DOHH2 (cell line): ENCODE measurements around the gene TBCC.

Source experiments
- H3F3A ChIP-seq: fragments of 200-600 bp; sonication (generic), shearing (Covaris generic); 2 replicates; pipeline ENCODE4 v1.6.0; 2016; ENCODE audit warnings: antibody characterized with exemption, mild to moderate bottlenecking; ENCODE audit not compliant: control insufficient read depth, insufficient read depth
- H3K27ac ChIP-seq: fragments of 200-600 bp; sonication (generic); 2 replicates; pipeline ENCODE4 v1.5.1; 2014; ENCODE audit warnings: low read depth, mild to moderate bottlenecking, low read length, moderate library complexity
- H3K27me3 ChIP-seq: fragments of 200-600 bp; sonication (generic); 2 replicates; pipeline ENCODE4 v1.6.1; 2014; ENCODE audit warnings: mild to moderate bottlenecking, low read length, mixed read lengths; ENCODE audit not compliant: control insufficient read depth
- H3K36me3 ChIP-seq: fragments of 200-600 bp; sonication (generic); 2 replicates; pipeline ENCODE4 v1.6.1; 2014; ENCODE audit warnings: mild to moderate bottlenecking, low read length, moderate library complexity, mixed read lengths; ENCODE audit not compliant: control insufficient read depth
- H3K4me1 ChIP-seq: fragments of 200-600 bp; sonication (generic); 2 replicates; pipeline ENCODE4 v1.6.1; 2014; ENCODE audit warnings: mild to moderate bottlenecking, low read length, mixed read lengths; ENCODE audit not compliant: control insufficient read depth
- H3K4me2 ChIP-seq: fragments of 200-600 bp; sonication (generic); 2 replicates; pipeline ENCODE4 v1.6.0; 2014; ENCODE audit warnings: mild to moderate bottlenecking, low read length, moderate library complexity
- H3K4me3 ChIP-seq: fragments of 200-600 bp; sonication (generic); 2 replicates; pipeline ENCODE4 v1.5.1; 2014; ENCODE audit warnings: mild to moderate bottlenecking, low read length, mixed read lengths
- H3K79me2 ChIP-seq: fragments of 200-600 bp; sonication (generic); 2 replicates; pipeline ENCODE4 v1.6.1; 2014; ENCODE audit warnings: mild to moderate bottlenecking, low read length, mixed read lengths; ENCODE audit not compliant: control insufficient read depth
- H3K9me2 ChIP-seq: fragments of 200-600 bp; sonication (generic); replicated peaks from 2 replicates; pipeline ENCODE4 v1.6.1; 2014; ENCODE audit warnings: mild to moderate bottlenecking, low read length, mixed read lengths; ENCODE audit not compliant: control insufficient read depth
- H3K9me3 ChIP-seq: fragments of 200-600 bp; sonication (generic); 2 replicates; pipeline ENCODE4 v1.6.1; 2014; ENCODE audit warnings: antibody characterized with exemption, low read length, mixed read lengths; ENCODE audit not compliant: control insufficient read depth, insufficient read depth
- H4K20me1 ChIP-seq: fragments of 200-600 bp; sonication (generic); 2 replicates; pipeline ENCODE4 v1.6.0; 2014; ENCODE audit warnings: low read depth, mild to moderate bottlenecking, antibody characterized with exemption, low read length, moderate library complexity; ENCODE audit not compliant: control insufficient read depth, insufficient read depth
- EZH2phosphoT487 ChIP-seq: fragments of 200-600 bp; sonication (generic); IDR thresholded peaks from 2 replicates; pipeline ENCODE4 v1.6.1; 2017; ENCODE audit warnings: borderline replicate concordance, mild to moderate bottlenecking, antibody characterized with exemption, low read length, moderate library complexity, mixed read lengths
- TF ChIP-seq, protein P1 (sequence below): fragments of 200-600 bp; sonication (generic); IDR thresholded peaks from one replicate; pipeline ENCODE4 v1.5.1; 2014; ENCODE audit warnings: antibody characterized with exemption, mild to moderate bottlenecking, low read depth, low read length; ENCODE audit not compliant: poor library complexity, severe bottlenecking

The TBCC gene

DNA sequence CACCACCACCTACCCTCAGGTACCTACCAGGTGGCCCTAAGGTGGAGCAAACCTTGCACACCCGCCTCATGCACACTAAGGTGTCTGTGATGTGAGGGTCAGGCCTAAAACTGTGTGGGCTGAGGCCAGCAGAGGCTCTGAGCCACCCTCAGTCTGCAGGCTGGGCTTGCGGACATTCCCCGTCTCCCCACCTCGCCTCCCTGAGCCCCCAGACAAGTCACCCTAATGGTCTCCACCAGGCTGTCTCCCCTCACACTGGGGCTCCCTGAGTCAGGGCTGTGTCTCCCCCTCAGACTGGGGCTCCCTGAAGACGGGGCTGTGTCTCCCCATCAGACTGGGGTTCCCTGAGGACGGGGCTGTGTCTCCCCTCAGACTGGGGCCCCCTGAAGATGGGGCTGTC is 36.0 kb downstream of the TBCC start:
- TF ChIP-seq EZH2phosphoT487 = no peak
- TF ChIP-seq, protein P1, sequence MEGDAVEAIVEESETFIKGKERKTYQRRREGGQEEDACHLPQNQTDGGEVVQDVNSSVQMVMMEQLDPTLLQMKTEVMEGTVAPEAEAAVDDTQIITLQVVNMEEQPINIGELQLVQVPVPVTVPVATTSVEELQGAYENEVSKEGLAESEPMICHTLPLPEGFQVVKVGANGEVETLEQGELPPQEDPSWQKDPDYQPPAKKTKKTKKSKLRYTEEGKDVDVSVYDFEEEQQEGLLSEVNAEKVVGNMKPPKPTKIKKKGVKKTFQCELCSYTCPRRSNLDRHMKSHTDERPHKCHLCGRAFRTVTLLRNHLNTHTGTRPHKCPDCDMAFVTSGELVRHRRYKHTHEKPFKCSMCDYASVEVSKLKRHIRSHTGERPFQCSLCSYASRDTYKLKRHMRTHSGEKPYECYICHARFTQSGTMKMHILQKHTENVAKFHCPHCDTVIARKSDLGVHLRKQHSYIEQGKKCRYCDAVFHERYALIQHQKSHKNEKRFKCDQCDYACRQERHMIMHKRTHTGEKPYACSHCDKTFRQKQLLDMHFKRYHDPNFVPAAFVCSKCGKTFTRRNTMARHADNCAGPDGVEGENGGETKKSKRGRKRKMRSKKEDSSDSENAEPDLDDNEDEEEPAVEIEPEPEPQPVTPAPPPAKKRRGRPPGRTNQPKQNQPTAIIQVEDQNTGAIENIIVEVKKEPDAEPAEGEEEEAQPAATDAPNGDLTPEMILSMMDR = no peak
- no peaks in the 10 kb centered on the region for H3F3A ChIP-seq
- H3K4me1 ChIP-seq = peaks cover 4% of the 10 kb centered on the region; the same call in 1 of the 2 replicates
- 0 out of 2 replicates have a peak, but pooled peaks cover 5% of the 10 kb centered on the region for H3K9me3 ChIP-seq
- H3K79me2 ChIP-seq = no peaks in the 10 kb centered on the region
- no peaks in the 10 kb centered on the region for H3K9me2 ChIP-seq
- H3K4me3 ChIP-seq = no peak overlapping the region
- no peaks in the 10 kb centered on the region for H4K20me1 ChIP-seq
- no peaks in the 10 kb centered on the region for H3K27me3 ChIP-seq
- H3K36me3 ChIP-seq = no peaks in the 10 kb centered on the region
- H3K27ac ChIP-seq = no peak overlapping the region
- no peak overlapping the region for H3K4me2 ChIP-seq

DNA sequence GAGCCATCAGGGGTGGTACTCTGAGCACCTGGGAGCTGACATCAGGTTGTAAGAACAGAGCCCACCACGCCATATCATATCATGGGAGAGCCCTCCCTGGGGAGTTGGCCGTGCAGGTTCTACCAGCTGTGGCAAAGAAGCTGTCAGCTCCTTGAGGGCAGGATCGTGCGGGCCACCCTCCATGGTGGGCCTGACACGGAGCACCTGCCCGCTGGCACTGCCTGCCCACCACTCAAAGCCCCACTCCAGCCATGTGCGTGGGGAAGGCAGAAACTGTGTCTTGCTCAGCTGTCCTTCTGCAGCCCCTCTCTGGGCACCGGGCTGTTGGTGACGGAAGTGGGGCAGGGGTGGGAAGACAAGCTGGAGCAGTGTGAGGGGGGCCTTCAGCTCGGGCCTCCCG is 37.8 kb downstream of the TBCC start:
- Histone ChIP-seq H3K9me2 (no peaks in the 10 kb centered on the region), H3K27ac (no peak overlapping the region), H3K9me3 (0 out of 2 replicates have a peak, but pooled peaks cover 5% of the 10 kb centered on the region), H3K4me1 (no peaks in the 10 kb centered on the region), H3K27me3 (no peaks in the 10 kb centered on the region), H3F3A (no peaks in the 10 kb centered on the region), H3K36me3 (no peaks in the 10 kb centered on the region), H3K4me2 (no peak overlapping the region), H3K4me3 (no peak overlapping the region), H3K79me2 (no peaks in the 10 kb centered on the region), H4K20me1 (no peaks in the 10 kb centered on the region)
- TF ChIP-seq, protein P1 = no peak
- no peak for TF ChIP-seq EZH2phosphoT487

DNA sequence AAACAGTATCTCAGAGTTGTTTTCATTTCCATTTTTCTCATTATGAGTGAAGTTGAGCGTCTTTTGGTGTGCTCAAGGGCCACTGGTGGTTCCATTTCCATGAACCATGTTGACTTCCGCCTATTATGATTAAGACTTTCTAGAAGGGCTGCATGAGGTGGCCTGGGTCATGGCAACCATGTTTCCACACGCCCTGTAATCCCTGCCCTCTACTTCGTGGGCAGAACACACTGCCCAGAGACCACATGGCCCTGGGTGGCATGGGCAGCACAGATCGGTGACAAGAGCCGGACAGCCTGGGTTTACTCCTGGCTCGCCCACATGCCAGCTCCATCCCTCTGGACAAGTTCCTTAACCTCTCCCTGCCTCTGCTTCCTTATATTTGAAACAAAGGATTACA is 38.3 kb downstream of the TBCC start:
- H3K9me2 ChIP-seq = no peaks in the 10 kb centered on the region
- H4K20me1 ChIP-seq = no peaks in the 10 kb centered on the region
- no peaks in the 10 kb centered on the region for H3K4me1 ChIP-seq
- no peak overlapping the region for H3K4me2 ChIP-seq
- H3K27ac ChIP-seq = no peak overlapping the region
- 0 out of 2 replicates have a peak, but pooled peaks cover 5% of the 10 kb centered on the region for H3K9me3 ChIP-seq
- H3K4me3 ChIP-seq = no peak overlapping the region
- no peaks in the 10 kb centered on the region for H3K27me3 ChIP-seq
- no peaks in the 10 kb centered on the region for H3F3A ChIP-seq
- H3K79me2 ChIP-seq = no peaks in the 10 kb centered on the region
- TF ChIP-seq, protein P1 = no peak
- TF ChIP-seq EZH2phosphoT487 = no peak
- no peaks in the 10 kb centered on the region for H3K36me3 ChIP-seq
